Cardiac fibroblast (primary cell): ENCODE results near the gene JPH4.

Experiments
- DNase-seq, 2 donors: peaks; one replicate each; pipeline versions ENCODE4 v3.0.0 to v3.0.0-alpha.2; 2010; ENCODE audit warnings: low read depth in 2 of 2
- H3K4me3 ChIP-seq, 2 donors: replicated peaks in 1 of 2; 1 replicate in 1 of 2; 2 replicates in 1 of 2; pipeline ENCODE4 v1.5.1; 2011; ENCODE audit warnings: low read depth in 2 of 2, low read length in 2 of 2, mild to moderate bottlenecking in 2 of 2, moderate library complexity in 1 of 2
- CTCF ChIP-seq: IDR thresholded peaks from one replicate; pipeline ENCODE4 v1.5.1; 2011; ENCODE audit warnings: low read depth, mild to moderate bottlenecking, low read length, inconsistent platforms

Gene JPH4

DNA sequence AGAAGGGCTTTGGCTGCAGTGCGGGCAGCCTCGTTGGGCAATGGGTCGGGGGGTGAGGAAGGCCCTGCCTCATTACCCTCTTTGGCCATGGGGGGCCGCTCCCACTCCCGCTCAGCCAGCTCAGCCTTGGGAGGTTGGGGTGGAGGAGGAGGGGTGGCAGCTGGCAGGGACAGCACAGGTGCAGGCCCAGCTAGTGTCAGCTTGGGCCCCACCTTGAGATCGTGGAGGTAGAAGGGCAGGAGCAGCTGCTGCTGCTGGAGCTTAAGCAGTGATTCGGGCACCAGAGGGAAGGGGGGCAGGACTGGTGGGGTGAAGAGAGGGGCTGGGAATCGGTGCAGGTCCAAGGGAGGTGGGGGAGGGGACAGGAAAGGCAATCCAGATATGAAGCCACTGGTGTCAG, 53.0 kb downstream of the JPH4 start:
- DNase-seq = no peak
- no peak for TF ChIP-seq CTCF
- H3K4me3 ChIP-seq = no peak overlapping the region

DNA sequence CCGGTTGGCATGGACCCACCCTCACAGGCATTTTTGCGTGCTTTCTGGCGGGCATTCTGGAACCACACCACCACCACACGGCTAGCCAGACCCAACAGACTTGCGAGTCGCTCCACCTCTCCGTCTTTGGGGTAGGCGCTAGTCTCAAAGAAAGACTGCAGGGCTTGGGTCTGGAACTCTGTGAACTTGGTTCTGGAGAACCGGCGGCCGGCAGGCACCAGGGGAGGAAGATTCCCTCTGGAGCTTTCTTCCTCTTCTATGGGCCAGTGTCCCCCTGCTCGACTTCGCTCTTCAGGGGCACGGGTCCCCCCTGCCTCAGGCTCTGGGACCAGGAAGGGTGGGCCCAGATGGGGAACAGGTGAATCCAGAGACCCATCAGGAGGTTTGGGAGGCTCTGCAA, 53.6 kb downstream of the JPH4 start:
- TF ChIP-seq CTCF = no peak
- DNase-seq = no peak

GRCh38 chr14:23523229-23524016, 55.2 kb downstream of the JPH4 start:
- no peak overlapping the region for H3K4me3 ChIP-seq
- no peak for DNase-seq
- no peak for TF ChIP-seq CTCF

More for the DNA sequence above, 53.6 kb downstream of the JPH4 start:
- no peak overlapping the region for H3K4me3 ChIP-seq

DNA sequence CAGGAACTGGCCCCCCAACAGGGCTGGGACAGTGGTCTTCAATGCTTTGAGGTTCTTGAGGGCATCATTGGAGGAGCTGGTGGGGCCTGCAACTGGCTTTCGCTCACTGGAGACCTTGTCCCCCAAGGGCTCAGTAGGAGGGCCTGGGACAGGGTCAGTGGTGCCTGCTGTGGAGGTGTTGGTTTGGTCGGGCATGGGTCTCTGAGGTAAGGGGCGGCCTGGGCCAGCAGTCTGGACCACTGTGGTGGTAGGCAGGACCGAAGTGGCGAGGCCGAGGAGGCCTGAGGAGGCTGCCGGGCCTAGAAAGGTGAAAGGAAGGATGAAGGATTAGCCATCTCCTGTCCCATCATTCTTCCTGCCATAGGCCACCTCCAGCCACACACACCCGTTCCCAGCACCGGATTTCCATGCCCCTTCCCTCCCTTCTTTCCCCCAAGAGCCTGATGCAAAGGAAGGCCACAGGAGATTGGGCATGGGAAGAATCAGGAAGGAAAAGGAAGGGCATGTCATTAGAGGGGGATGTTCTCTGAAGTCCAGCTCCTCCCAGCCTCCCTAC, 55.9 kb downstream of the JPH4 start:
- TF ChIP-seq CTCF = no peak
- no peak overlapping the region for H3K4me3 ChIP-seq
- no peak for DNase-seq

DNA sequence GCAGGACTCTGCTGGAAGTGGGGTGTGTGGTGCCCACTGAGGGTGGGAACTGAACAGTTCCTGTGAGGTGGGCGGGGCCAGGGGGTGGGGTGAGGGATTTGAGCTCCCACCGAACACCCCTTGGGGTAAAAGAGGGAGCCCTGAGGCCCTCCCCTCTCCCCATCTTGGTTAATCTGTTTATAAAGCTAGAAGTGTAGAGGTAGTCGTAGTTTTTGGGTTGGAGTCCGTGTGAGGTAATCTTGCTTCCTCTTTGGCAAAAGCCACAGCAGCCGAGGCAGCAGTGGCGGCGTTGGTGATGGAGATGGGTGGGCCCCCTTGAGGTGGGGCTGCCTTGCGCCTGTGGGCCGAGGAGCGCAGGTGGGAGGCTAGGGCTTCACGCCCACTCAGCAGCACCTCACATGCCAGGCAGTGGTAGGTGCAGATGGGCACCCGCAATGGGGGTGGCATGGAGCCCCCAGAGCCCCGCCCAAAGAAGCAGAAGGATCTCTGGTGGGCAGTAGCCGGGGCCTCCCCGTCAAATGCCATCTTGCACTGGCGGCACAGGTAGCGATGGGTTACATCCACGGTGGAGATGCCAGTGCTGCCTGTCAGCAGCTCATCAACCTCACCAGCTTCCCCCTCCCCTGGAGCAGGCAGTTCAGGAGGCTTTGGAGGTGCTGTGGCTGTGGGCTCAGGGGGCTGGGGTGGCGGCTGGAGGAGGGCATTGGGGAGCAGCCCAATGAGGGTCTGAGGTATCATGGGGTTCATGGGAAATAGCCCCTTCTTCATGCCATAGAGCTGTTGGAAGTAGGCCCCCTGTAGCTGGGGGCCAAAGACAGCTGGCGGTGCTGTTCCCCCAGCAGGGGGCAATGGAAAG, 56.6 kb downstream of the JPH4 start:
- DNase-seq = no peak
- no peak overlapping the region for H3K4me3 ChIP-seq
- TF ChIP-seq CTCF = no peak

- H3K4me3 ChIP-seq = no peak overlapping the region
- no peak for DNase-seq
- TF ChIP-seq CTCF = no peak
Observed at GRCh38 chr14:23520899-23521533, 57.6 kb downstream of the JPH4 start.
